Measurements from ENCODE around the gene UROC1.
"Not testable (repeated sequence)": the region's sequence is repeated elsewhere in the genome, so short reads cannot be mapped to it uniquely, and the experiment has no call there.

Gene UROC1

GRCh38 chr3:126546549-126547239 lies 29.1 kb upstream of the UROC1 start:
- no peak for DNase-seq

- DNase-seq: no peak
These were observed 28.4 kb upstream of the UROC1 start for GRCh38 chr3:126546013-126546412.

- DNase-seq: no peak
These were observed 28.0 kb upstream of the UROC1 start for GRCh38 chr3:126545544-126545943.

- DNase-seq: no peak
These were observed 27.2 kb upstream of the UROC1 start for GRCh38 chr3:126544596-126545281.

GRCh38 chr3:126543457-126544061 lies 26.0 kb upstream of the UROC1 start:
- DNase-seq: no peak

GRCh38 chr3:126542340-126543241 lies 25.0 kb upstream of the UROC1 start:
- no peak for DNase-seq

- DNase-seq: no peak
These were observed 24.2 kb upstream of the UROC1 start for GRCh38 chr3:126541628-126542339.

GRCh38 chr3:126540951-126541627 lies 23.5 kb upstream of the UROC1 start:
- no peak for DNase-seq

- DNase-seq: no peak
These were observed 22.8 kb upstream of the UROC1 start for GRCh38 chr3:126540342-126540849.

- no peak for DNase-seq
These were observed 22.1 kb upstream of the UROC1 start for GRCh38 chr3:126539558-126540250.

- DNase-seq: no peak
These were observed 21.4 kb upstream of the UROC1 start for GRCh38 chr3:126538966-126539365.

GRCh38 chr3:126538316-126538715 lies 20.7 kb upstream of the UROC1 start:
- DNase-seq: no peak

GRCh38 chr3:126537730-126538281 lies 20.2 kb upstream of the UROC1 start:
- DNase-seq: no peak

GRCh38 chr3:126537116-126537729 lies 19.6 kb upstream of the UROC1 start:
- no peak for DNase-seq

- DNase-seq: no peak
These were observed 18.6 kb upstream of the UROC1 start for GRCh38 chr3:126536126-126536525.

- DNase-seq: no peak
These were observed 18.1 kb upstream of the UROC1 start for GRCh38 chr3:126535636-126536035.

GRCh38 chr3:126534716-126535115 lies 17.1 kb upstream of the UROC1 start:
- DNase-seq: not testable (repeated sequence)

- DNase-seq: no peak
These were observed 15.9 kb upstream of the UROC1 start for GRCh38 chr3:126533506-126533905.

GRCh38 chr3:126531051-126531330 lies 13.4 kb upstream of the UROC1 start:
- no peak for DNase-seq
